HepG2 (cell line): Measurements from ENCODE around the gene POU2F2. TPM values are rescaled to one million over a fixed set of nuclear protein-coding genes. Genes with fewer than 3 reads are reported as not detected.

Experiments
- FOSL2 ChIP-seq: sonication (generic); formaldehyde crosslinking; IDR thresholded peaks from 2 replicates; pipeline ENCODE4 v1.4.0; 2020; ENCODE audit warnings: missing genetic modification reagents
- HNF1A ChIP-seq, 2 experiments: sonication (generic) in 1 of 2; formaldehyde crosslinking in 1 of 2; IDR thresholded peaks; 2 replicates each; pipeline versions ENCODE4 v1.4.0 to v1.6.1; 2016 to 2020; ENCODE audit warnings: borderline replicate concordance in 1 of 2, low read depth in 1 of 2, mild to moderate bottlenecking in 1 of 2, missing genetic modification reagents in 1 of 2
- NFATC3 ChIP-seq: sonication (generic); formaldehyde crosslinking; IDR thresholded peaks from 2 replicates; pipeline ENCODE4 v1.5.1; 2020; ENCODE audit warnings: mild to moderate bottlenecking, missing genetic modification reagents
- RCOR2 ChIP-seq: IDR thresholded peaks from 2 replicates; pipeline ENCODE4 v1.6.1; 2016; ENCODE audit warnings: missing biosample characterization, missing genetic modification reagents
- ZBTB44 ChIP-seq: sonication (generic); formaldehyde crosslinking; IDR thresholded peaks from 2 replicates; pipeline ENCODE4 v1.4.0; 2020; ENCODE audit warnings: missing genetic modification reagents
- ZNF766 ChIP-seq: sonication (generic); formaldehyde crosslinking; IDR thresholded peaks from 2 replicates; pipeline ENCODE4 v1.5.0; 2020; ENCODE audit warnings: missing genetic modification reagents, borderline replicate concordance
- polyA plus RNA-seq, 8 experiments: library from polyadenylated mRNA; depleted of rRNA in 3 of 8; stranded (reverse) in 7 of 8; unstranded in 1 of 8; fragments of >200 nt; fragmentation: Illumina TruSeq in 4 of 8; extraction: Trizol in 4 of 8; gene quantifications; 2 replicates each; pipeline versions ENCODE4 v1.2.1 to v1.2.3, GENCODE V29; 2011 to 2016; ENCODE audit warnings: low read depth in 4 of 8, missing spikeins in 1 of 8, mixed read lengths in 1 of 8; ENCODE audit not compliant: insufficient read depth in 1 of 8
- total RNA-seq, 5 experiments: library from RNA; depleted of rRNA; stranded (reverse); fragments of >200 nt; fragmentation: Illumina TruSeq; extraction: Trizol; gene quantifications; 2 replicates each; pipeline ENCODE4 v1.2.3, GENCODE V29; 2016; ENCODE audit warnings: low read depth in 1 of 5

POU2F2 gene
- total and polyA plus RNA-seq, 2 of the 13 experiments (the other 11 are each of a cell fraction or from before 2014, with no cell fraction given), result 0.09 to 0.17 TPM

- TF ChIP-seq RCOR2 (no peak), ZNF766 (no peak), NFATC3 (no peak), FOSL2 (CRISPR knock-in tag) (no peak), HNF1A (IDR thresholded peaks at IDR 0.05; ENCODE audit: low read depth) (no peak), HNF1A (CRISPR knock-in tag; IDR thresholded peaks at IDR 0.05; ENCODE audit: borderline replicate concordance) (no peak), ZBTB44 (CRISPR knock-in tag) (no peak)
- TF ChIP-seq, all 625 proteins: peak for 0
Observed at GRCh38 chr19:42051166-42052115, 80.8 kb downstream of the POU2F2 start (continued).
